Measurements from ENCODE around the gene STOX2.

GRCh38 chr4:183940864-183941263, 35.8 kb downstream of the STOX2 start:
- no peak for TF ChIP-seq CTCF (IDR thresholded peaks at IDR 0.05; ENCODE audit: low read depth, low read length)
- TF ChIP-seq EZH2phosphoT487 (IDR thresholded peaks at IDR 0.05; ENCODE audit: low read depth): no peak

Data from OCI-LY3 (cell line).